A204.1 (cell line): ENCODE results near the gene GGA3.
"Not testable (repeated sequence)": the region's sequence is repeated elsewhere in the genome, so short reads cannot be mapped to it uniquely, and the experiment has no call there.

Source experiments
- FAIRE-seq: peaks from 2 replicates; lab custom pipeline; 2012; peaks lifted over from hg19 to GRCh38; lab: Jason Lieb, UNC

The GGA3 gene

DNA sequence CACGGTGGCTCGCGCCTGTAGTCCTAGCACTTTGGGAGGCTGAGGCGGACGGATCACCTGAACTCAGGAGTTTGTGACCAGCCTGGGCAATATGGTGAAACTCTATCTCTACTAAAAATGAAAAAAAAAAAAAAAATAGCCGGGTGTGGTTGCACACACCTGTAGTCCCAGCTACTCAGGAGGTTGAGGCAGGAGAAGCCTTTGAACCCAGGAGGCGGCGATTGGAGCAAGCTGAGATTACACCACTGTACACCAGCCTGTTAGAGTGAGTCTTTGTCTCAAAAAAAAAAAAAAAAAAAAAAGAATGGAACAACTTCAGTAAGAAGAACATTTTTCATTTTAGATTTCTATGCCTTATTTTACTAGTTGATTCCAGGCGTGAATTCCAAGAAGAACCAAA, 53.2 kb downstream of the GGA3 start:
- no peak for FAIRE-seq

DNA sequence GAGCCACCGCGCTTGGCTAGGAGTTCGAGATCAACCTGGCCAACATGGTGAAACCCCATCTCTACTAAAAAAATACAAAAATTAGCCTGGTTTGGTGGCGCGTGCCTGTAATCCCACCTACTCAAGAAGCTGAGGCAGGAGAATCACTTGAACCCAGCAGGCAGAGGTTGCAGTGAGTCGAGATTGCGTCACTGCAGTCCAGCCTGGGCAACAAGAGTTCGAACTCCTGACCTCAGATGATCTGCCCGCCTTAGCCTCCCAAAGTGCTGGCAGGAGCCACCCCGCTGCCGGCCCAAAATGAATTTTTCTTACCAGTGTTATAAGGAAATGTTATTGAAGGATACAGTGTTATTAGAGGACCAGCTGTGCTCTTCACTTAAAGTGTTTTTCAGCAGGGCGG, 53.6 kb downstream of the GGA3 start:
- no peak for FAIRE-seq

DNA sequence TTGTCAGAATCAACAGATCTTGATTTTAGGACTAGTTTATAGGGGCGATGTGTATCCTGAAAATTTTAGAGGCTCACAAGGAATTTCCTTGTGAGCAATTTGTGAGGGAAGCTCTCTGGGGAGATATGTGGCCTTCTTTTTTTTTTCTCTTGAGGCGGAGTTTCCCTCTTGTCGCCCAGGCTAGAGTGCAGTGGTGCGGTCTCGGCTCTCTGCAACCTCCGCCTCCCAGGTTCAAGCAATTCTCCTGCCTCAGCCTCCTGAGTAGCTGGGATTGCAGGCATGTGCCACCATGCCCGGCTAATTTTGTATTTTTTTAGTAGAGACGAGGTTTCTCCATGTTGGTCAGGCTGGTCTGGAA, 54.4 kb downstream of the GGA3 start:
- not testable (repeated sequence) for FAIRE-seq

DNA sequence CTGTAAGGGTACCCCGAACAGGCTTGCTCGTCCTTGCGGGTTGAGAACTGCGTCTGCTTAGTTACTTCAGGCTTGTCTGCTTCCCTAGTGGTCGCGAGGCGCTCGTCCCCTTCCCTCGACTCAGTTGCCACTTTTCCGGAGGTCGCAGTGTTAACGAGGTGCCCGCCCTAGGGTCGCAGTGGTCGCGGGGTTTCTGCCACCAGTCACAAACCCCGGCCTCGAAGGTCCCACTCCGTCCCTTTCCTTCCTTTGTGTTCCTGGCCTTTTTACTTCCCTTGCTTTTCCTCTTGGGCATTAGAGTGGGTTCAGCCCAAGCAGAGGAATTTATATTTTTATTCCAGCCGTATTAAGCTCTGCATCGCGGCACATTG, 55.6 kb downstream of the GGA3 start:
- FAIRE-seq: no peak

DNA sequence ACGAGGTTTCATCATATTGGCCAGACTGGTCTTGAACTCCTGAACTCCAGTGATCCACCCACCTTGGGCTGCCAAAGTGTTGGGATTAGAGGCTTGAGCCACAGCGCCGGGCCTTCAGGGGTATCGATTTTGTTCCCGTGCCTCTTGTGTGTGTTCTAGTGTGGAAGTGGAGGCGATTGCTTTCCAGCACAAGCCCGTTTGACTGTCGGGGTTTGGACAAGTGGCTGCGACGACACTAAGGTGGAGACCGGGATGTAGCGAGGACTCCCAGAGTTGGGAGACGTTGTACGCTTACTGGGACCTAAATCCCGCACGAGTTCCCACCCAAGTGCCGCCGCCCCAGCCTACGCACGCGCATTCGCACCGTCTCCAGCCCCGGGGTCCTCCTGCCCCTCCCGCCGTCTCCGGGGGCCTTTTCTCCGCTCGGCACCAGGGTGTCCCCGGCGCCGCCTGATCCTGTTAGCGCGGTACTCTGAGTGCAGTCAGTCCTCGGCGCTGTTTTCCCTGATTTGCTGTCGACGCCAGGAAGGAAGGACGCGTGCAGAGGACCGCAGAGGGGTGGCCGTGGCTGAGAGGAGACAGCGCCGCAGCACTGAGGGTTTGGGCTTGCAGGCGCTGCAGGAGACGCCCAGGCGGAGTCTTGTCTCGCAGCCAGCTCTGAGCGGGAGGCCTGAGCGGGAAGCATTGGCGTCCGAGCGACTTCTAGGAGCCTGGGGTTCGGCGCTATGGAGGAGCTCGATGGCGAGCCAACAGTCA, 56.2 kb downstream of the GGA3 start, which contains the start of gene NUP85:
TSS of gene NUP85 (plus strand) at position 643 of the 756 bp plus-strand sequence. CDS start at position 726, 83 bp downstream.
- no peak for FAIRE-seq

DNA sequence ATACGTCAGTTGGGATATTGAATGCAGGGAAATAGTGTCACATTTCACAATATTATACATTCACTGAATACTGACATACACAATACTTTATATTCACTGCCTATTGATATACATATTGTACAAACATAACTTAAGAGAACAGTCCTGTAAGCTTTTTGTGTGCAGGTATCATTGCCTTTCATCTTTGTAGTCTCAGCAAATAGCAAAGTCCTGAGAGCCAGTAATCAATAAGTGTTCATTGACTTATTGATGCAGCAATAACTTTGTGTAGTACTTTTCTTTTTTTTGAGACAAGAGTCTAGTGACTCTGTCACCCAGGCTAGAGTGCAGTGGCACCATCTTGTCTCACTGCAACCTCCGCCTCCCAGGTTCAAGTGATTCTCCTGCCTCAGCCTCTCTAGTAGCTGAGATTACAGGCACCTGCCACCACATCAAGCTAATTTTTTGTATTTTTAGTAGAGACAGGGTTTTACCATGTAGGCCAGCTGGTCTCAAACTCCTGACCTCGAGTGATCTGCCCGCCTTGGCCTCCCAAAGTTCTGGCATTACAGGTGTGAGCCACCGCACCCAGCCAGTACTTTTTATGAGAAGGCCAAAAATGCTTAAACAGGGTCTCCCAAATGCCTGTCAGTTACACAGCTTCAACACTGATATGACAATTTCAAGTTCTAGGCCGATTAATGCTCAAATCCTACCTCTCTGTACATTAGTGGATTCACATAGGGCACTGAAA, 61.4 kb downstream of the GGA3 start:
- FAIRE-seq: no peak

DNA sequence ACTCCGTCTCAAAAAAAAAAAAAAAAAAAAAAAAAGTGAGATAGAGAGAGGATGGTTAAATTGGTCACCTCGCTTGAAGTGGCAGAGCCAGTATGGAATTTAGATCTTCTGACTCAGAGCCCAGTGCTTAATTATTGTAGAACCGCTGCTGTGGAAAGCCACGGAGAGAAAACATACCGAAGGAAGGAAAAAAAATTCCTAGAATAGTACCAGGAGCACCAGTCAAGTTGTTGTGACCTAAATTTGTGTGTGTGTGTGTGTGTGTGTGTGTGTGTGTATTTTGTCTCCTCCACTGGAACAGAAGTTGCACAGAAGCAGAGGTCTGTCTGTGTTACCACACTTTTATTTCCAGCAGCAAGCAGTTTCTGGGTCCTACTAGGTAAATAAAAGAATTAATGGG, 66.5 kb downstream of the GGA3 start:
- no peak for FAIRE-seq

DNA sequence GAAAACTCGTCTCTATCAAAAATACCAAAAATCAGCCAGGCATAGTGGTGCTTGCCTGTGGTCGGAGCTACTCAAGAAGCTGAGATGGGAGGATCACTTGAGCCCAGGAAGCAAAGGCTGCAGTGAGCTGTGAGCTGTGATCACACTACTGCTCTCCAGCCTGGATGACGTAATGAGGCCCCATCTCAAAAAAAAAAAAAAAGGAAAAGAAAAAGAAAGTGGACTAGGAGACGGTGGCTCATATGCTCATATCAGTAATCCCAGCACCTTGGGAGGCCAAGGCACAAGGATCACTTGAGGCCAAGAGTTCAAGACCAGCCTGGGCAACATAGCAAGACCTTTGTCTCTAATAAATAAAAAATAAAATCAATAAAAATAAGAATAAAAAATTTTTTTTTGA, 69.8 kb downstream of the GGA3 start:
- FAIRE-seq: no peak

DNA sequence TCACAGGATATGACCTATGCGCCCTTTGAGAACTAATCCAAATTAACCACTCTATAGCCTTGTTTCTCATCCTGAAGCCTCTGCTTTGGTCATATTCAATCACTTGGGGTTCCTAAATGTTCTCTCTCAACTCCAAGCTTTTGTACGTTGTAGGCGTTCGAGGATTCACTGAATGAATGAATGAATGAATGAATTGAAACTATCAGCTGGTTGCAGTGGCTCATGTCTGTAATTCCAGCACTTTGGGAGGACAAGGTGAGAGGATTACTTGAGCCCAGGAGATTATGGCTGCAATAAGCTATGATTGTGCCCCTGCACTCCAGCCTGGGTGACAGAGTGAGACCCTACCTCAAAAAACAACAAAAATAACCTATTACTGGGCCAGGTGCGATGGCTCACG, 72.8 kb downstream of the GGA3 start:
- no peak for FAIRE-seq
